GM21367 (cell line): ENCODE data around the gene FGD5.

Source experiments
- ATAC-seq: cut with Tn5 transposase; IDR thresholded peaks from one replicate; pipeline ENCODE4 v1.9.1; 2021; ENCODE audit not compliant: unreplicated experiment

The FGD5 gene

DNA sequence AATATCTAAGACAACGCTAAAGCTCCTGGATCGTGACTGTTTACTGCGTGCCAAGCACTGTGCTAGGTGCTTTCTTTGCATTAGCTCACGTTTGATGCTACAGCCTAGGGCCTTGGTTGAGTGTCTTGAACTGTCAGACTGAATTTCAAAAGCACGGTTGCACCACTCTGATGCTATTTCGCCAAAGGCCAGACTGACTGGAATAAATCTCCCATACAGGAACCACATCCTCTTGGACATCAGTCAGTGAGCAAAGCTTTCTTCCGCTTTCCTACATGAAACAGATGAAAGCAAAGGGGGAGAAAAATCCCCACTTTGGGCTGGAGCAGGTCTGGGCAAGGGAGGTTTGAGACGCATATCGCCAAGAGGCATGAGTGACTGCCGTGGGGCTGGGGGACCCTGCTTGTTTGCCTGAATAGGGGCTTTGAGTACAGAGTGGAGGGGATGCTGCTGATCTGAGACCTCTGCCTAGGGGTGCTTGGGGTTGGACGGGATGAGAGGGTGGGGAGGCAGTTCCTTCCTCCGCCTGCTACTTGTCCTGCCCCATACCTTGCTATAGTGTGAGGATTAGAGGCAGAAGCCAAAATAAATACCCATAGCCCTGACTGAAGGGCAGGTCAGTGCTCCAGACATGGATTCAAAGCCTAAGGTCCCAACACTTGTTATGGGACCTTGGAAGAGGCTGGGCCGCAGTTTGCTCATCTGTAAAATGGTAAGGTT, 5.3 kb downstream of the FGD5 start:
- no peak for ATAC-seq

DNA sequence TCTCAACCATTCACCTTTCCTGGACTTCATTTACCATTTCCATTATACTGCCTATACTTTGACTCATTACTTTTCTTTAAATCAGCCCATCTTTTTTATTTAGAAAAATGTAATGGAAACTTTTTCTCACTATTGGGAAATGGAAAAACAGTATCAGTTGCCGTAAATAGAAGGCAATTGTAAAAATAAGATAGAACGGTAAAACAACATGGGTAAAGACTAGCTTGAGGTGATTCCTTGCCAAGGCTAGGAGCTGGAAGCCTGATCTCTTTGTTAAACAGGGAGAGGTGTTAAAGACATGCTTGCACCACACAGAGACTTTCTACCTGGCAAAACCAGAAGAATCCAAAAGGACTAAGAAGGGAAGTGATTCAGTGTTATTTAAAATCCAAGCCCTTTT, 5.9 kb downstream of the FGD5 start:
- ATAC-seq: no peak

DNA sequence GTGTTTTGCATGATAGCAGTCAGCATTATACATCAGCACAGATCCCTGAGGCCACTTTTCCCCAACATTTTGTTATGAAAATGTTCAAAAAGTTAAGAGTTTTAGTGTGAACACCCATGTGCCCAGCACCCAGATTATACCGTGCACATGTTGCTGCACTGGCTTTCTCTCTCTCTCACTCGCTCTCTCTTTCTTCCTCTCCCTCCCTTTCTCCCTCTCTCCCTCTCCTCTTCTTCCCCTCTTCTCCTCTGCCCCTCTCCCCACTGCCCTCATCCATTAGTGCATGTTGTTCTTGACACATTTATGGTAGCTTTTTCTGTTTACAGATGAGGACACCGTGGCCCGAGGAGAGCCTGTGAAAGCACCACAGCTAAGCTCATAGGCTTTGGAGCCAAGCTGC, 7.3 kb downstream of the FGD5 start:
- ATAC-seq: no peak

DNA sequence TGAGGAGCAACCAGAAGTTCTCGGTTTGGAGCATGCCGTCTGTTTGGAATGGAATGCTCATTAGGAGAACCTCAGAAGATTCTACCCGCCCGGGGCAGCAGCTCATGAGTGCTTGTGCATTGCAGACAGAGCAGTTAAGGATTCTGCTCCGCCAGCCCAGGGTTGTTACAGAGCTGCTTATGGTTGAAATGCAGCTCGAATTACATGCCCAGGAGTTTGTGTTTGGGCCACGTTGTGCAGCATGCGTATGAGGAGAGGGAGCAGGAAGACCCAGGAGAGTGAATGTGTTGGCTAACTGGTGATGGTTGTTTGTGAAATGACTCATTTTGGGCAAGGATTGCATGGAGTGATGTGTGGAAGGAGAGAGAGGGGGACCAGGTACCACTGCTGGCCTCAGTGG, 9.0 kb downstream of the FGD5 start:
- ATAC-seq: no peak

DNA sequence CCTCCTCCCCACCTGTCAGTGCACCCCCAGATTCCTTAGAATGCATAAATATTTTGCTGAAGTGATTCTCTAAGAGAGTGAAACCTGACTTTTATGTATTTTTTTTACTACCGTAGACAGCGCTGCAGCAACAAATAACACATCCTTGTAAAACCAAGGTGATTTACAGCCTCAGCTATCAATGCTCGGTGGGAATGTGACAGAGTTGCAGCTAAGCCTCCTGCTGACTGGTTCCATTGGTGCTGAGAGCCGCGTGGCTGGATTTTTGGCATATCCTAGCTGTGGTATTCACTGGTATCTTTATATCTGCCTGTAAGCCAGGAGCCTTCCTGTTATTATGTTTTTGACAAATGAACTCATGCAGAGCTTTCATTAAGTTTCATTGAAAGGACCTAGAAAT, 11.0 kb downstream of the FGD5 start:
- ATAC-seq: no peak

DNA sequence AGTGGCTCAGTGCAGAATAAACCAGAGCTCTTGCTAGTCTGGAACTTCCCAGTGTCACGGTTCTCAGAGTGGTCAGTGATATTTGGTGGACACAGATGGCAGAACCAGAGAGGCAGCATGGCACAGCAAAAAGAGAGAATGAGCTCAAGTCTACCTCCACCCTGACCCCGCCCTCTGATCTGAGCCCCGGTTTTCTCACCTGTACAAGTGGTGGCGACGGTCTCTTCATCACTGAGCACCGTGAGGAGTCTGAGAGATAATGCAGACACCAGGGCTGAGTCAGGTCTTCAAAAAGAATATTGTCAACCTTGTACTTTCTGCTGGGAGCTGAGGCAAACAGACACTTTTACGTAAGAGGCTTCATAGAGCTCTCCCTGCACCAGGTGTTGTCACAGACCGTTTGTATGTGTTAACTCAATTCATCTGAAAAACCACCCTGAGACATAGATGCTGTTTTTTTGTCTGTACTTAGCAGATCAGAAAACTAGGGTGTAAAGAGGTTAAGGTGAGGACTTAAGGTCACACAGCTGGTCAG, 13.2 kb downstream of the FGD5 start:
- ATAC-seq: no peak

DNA sequence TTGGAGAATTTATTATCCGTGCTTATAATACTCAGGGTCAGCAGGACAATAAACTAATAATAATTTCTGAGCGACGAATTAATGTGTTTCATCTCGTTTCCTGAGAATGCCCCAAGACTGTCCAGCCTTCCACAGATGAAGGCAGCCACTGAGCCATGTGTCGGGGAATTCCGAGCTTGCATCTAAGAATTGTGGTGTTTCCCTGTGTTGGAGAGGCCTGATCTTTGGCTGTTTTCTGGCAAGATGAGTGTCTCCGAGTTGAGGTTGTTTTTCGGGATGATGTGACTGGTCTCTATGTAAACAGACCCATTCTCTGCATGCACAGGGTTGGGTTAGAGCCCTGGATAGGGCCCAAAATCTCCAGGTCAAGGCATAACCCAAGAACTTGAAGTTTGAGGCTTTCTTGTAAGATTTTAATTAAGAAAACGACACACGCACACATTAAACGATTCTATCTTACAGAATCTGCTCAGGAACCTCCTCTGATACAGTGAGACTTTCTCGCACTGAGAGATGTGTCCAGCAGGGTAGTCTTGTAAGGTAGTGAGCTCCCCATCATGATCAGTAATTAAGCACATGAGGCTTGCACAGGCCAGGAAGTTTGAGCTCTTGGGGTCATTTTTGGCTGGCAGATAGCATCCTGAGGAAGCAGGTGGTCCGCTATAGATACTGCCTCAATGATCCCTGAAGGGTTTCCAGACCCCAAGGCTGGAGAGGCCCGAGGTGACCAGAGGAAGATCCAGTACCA, 14.4 kb downstream of the FGD5 start:
- no peak for ATAC-seq

DNA sequence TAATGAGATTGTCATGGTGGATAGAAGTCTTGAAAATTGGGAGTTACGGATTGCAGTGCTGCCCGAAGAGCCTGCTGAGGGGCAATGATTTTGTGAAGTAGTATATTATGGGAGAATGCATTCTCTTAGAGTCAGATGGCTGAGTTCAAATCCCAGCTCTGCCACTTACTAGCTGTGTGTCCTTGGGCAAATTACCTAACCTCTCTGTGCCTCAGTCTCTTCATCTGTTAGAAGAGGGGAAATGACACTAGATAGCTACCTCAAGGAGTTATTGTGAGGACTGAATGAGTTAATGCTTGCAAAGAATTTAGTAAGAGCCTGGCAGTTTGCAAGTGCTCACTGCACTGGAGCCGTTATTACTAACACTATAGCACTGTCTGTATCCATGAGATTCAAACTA, 15.4 kb downstream of the FGD5 start:
- ATAC-seq: no peak

DNA sequence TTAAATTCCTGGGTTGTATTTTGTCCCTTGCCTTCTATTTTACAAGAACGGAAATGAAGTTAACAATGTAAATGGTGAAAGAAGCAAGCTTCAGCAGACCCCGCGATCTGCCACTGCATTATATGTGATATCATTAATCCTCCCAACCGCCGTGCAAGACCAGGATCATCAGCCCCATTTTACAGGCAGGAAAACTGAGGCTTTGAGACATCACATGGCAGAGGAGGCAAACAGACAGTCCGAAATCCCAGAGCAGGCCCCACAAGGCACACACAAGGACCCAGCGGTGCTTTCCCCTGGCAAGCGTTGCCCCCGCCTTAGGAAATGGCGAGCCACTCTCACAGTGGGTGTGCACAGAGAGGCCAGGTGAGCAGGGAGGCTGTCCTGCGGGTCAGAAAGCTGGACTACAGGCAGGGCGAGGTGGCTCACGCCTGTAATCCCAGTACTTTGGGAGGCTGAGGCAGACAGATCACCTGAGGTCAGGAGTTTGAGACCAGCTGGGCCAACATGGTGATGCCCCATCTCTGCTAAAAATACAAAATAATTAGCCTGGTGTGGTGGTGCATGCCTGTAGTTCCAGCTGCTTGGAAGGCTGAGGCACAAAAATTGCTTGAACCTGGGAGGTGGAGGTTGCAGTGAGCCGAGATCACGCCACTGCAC, 16.2 kb downstream of the FGD5 start:
- ATAC-seq: no peak

DNA sequence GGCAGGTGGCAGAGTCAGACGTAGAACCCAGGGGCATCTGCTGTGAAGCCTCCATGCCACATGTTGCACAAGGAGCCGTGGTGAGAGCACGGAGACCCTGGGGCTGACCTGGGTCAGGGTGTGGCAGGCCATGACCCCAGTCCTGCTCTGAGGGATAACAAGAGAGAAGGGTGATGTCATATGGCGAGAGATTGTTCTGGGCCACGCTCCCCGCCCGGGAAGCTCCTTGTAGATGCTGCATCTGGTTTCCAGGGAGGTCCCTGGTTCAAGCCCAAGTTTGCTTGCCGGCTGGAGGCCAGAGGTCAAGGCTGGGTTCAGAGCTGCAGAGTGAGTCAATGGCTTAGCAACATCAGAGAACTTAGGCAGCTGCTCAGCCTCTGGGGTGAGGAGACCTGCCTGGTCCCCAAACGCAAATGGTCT, 17.3 kb downstream of the FGD5 start:
- ATAC-seq: no peak

DNA sequence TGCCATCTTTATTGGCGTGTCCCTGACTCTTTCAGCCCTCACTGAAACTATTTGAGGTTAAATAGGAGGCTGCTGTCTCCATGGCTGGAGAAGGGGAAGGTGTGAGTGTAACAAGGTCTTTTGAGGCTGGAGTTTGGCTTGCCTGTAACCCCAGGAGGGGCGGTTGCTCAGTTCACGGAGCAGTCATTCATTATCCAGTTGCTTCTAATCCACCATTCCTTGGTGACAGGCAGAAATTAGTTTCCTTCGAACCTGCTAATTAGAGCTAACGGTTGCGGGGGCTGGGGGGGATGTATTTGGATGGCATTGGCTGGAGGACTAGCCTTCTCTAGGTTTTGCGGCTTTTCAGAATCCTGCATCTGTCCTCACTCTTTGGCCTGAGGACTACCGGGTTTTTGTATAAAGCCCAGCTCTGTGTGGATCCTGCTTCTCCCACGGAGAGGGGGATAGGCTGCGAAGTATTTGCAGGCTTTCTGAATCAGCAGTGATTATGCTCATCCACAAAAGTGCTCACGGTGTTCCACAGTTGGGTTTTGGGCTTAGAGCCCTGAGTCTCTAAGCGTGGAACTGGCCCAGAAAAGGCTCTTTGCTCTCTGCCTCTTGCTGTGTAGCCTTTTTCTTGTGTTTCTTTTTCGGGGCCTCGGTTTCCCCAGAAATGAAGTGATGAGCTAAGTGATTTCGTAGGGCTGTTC, 18.6 kb downstream of the FGD5 start:
- ATAC-seq: no peak

DNA sequence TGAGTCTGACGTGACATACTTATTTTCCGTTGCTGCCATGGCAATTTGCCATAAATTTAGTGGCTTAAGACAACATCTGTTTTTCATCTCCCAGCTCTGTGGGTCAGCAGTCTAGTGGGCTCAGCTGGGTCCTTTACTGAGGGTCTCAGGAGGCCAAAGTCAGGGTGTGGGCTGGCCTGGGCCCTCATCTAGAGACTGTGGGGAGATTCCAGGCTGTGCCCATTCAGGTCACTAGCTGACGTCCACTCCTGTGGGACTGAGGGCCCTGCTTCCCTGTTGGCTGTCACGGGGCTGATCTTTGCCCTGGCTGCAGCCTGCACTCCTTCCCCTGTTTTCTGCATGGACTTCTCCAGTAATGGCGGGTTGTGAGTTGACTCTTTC, 19.1 kb downstream of the FGD5 start:
- no peak for ATAC-seq

DNA sequence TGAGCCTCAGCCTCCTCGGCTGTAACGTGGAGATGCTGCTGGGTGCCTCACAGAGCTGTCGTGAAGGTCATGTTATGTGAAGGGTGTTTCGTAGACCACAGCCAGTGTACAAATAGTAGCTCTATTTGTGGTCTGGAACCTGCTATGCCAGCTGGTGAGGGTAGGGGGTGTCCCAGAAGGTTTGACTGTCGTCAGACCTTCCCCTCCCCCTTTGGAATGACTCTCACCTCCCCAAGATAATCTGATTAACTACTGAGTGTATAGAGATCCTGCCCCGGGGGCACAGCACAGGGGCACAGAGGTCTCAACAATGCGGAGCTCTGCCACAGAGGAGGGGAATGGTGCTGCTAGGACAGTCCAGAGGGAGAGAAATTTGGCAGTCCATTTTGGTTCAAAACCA, 20.5 kb downstream of the FGD5 start:
- no peak for ATAC-seq

DNA sequence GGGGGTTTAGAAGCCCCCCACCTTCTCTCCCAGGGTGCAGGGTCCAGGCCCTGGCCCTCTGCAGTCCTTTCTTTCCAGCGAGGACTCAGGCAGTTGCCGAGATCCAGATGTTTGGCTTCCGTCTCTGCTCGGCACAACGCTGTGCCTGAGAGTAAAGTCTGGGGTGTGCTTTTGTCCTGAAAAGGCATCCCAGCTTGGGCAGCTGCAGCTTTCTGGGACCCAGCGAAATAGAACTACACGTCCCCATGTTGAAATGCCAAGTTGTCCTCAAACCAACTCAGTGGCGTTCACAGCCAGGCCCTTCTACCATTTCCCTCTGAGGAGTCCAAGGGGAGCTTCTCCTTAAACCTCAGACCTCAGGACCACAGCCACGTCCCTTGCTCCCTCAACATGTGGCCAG, 23.1 kb downstream of the FGD5 start:
- ATAC-seq: no peak

DNA sequence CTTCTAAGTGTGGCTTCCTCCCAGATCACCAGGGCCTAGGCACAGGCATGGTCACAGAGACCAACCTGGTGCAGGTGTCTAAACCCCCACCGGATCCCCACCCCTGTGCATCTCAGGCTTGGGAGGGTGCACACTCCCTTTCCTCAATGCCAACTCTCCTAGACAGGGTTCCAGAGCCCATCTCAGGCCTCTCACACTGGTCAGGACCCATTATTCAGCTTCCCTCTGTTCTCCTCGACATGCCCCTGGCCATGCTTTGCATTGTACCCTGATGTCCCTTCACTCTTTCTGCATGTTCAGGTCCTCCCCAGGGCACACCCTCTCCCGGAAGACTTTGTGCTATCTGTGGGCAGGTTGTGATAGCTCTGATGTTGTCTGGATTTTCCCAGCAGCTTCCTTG, 23.5 kb downstream of the FGD5 start:
- no peak for ATAC-seq

DNA sequence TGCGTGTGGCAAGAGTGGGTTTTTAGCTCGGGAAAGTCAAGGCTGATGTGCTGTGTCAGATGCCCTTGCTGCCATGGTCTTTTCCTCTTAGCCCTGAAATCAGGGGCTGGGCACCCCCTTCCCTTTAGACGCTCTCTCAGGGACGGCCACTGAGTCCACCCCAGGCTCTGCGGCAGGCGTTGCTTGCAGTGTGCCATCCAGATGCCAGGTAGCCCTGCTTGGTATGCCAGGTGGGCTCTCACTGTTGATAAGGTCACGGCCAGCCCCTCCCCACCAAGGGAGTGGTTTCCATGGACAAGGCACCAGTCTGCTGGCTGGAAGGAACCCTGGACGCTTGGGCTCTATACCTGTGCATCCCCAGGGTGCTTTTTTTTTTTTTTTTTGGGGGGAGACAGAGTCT, 24.6 kb downstream of the FGD5 start:
- ATAC-seq: no peak

DNA sequence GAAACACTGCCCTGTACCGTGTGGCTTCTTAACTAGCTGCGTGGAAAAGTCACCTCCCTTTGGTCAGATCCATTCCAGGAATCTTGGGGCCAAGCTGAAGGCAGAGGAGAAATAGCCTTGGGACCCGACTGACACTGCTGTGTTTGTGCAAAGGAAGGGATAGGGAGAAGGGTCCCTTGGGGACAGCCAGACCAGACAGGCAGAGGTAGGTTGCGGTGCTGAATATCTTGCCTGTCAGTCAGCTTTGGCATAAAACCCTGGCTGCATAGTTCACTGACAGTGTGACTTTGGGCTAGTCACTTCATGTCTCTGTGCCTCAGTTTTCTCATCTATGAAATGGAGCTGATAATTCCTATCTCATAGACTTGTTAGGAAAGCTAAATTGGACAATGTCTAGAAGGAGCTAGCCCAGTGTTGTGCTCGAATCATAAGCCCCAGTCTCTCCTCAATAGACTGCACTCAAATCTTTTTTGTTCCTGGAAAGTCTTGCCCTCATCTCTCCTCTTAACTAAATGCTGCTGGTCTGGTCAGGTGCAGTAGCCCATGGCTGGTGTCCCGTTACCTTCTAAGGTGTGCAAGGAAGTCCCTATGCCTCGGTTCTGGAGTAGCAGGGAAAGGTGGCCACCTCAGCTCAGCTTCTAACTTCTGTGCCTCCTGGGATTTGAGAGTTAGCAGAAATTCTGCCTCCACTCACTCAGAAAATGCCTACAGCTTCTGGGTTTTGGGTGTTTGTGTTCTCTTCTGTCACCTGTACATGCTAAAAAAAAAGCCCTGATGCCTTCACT, 25.8 kb downstream of the FGD5 start:
- no peak for ATAC-seq

DNA sequence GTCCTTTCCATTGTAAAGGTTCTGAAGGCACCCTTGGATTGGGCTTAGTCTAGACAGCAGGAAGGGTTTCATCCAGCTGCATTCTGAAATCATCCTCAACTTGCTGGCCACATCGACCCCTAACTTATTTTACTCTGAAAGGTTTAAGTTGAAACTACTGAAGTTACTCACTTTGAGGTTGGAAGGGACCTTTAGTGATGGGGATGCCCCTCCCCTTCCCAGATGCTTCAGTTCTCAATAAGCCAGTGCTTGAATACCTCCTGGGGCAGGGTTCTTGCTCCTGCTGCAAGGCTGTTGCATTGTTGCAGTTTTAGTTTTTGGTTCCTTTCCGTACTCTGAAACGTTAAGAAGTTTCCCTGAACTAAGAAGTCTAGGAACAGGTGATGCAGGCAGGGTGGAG, 26.4 kb downstream of the FGD5 start:
- no peak for ATAC-seq

DNA sequence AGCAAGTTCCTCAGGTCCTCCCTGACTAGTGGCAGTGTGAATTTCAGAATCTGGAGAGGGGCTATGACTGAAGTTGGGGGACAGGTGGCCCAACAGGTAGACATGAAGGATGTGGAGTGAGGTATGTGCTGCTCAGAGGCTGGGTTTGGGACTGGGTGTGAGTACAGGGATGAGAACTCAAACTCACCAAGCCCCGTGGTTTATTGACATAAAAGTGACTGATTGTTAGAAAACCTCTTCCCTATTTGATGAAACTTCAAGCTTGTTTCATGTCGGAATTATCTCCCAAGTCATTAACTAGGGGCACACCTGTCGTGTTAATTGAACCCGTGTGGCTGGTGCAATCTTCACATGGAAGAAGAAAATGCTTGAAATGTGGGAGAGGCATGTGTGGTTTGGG, 27.1 kb downstream of the FGD5 start:
- ATAC-seq: no peak

DNA sequence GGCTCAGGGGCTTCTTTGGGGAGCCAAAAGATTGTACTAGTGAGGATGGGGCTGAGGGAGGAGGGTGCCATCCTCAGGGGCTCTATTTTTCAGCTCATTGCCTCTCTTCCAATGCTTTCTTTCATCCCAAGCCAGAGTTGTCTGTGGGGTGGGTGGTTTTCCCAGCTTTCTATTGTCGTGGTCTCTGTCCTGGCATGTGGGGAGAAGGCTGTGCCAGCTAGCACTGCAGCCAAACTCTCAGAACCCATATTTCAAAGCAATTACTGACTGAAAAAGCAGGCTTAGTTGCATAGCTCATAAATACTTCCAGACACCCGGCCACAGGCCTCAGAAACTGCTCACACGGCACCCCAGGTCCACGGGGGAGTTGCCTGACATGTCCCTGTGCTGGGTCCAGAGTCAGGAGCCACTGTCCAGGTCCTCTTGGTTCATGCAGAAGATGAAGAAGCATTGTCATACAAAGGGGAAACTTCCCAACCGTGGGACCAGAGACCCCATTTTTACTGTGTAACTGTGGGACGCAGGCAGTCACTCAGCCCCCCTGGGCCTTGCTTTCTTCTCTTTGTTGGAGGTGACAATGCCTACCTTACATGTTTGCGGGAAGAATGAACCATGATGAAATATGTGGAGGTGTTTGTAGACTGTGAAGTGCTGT, 27.6 kb downstream of the FGD5 start:
- no peak for ATAC-seq
